Esophagus squamous epithelium (tissue), 4 donors: ENCODE results near the gene USP30.

Source experiments
- CTCF ChIP-seq, 6 experiments: fragments of 450-650 bp in 4 of 6; fragments of 200-600 bp in 2 of 6; sonication (generic) in 2 of 6; IDR thresholded peaks; one replicate each; pipeline ENCODE4 v1.5.1; 2016 to 2019; ENCODE audit warnings: antibody characterized with exemption in 6 of 6, mild to moderate bottlenecking in 4 of 6, moderate library complexity in 4 of 6
- POLR2A ChIP-seq, 4 donors: fragments of 450-650 bp; IDR thresholded peaks; one replicate each; pipeline ENCODE4 v1.6.1; 2017; ENCODE audit warnings: antibody characterized with exemption in 4 of 4, mild to moderate bottlenecking in 4 of 4, moderate library complexity in 3 of 4

- TF ChIP-seq CTCF (IDR thresholded peaks at IDR 0.05), result no peak
- no peak for TF ChIP-seq POLR2A (IDR thresholded peaks at IDR 0.05)
Measured at GRCh38 chr12:109029411-109029810, 23.0 kb upstream of the USP30 start.
